Activated CD4-positive, alpha-beta memory T cell treated with anti-CD3 and anti-CD28 coated beads, Interleukin-2, amount 10 ng/mL, durations not matched to agents 7 days and 5 days (primary cell): ENCODE results near the gene WIPF3. TPM values are rescaled to one million over a fixed set of nuclear protein-coding genes. Genes with fewer than 3 reads are reported as not detected.

Experiments used
- CTCF ChIA-PET: fragments of 350-600 bp; sonication (Branson Sonifier 250); formaldehyde crosslinking; loops from one replicate; lab custom pipeline; 2021; ENCODE audit warnings: antibody characterized with exemption, inconsistent platforms; lab: Charles Lee
- POLR2A ChIA-PET: fragments of 350-600 bp; sonication (Branson Sonifier 250); formaldehyde crosslinking; loops from one replicate; lab custom pipeline; 2021; ENCODE audit warnings: antibody characterized with exemption; lab: Charles Lee
- DNase-seq: peaks from one replicate; pipeline ENCODE4 v3.0.0-alpha.2; 2020
- H3K27ac Mint-ChIP-seq: one replicate; pipeline ENCODE4 v1.8.0; 2021; ENCODE audit warnings: mild to moderate bottlenecking, mixed read lengths
- H3K27me3 Mint-ChIP-seq: one replicate; pipeline ENCODE4 v1.8.0; 2021; ENCODE audit warnings: mixed read lengths
- H3K36me3 Mint-ChIP-seq: one replicate; pipeline ENCODE4 v1.8.0; 2021; ENCODE audit warnings: low read depth, mixed read lengths
- H3K4me1 Mint-ChIP-seq: one replicate; pipeline ENCODE4 v1.8.0; 2021; ENCODE audit warnings: mixed read lengths
- H3K4me3 Mint-ChIP-seq: one replicate; pipeline ENCODE4 v1.8.0; 2021; ENCODE audit warnings: mild to moderate bottlenecking, mixed read lengths
- H3K9me3 Mint-ChIP-seq: one replicate; pipeline ENCODE4 v1.8.0; 2021; ENCODE audit warnings: mixed read lengths
- total RNA-seq, 2 experiments: library from RNA; stranded (reverse); gene quantifications; one replicate each; pipeline ENCODE4 v1.2.3, GENCODE V29; 2021

The WIPF3 gene
- total RNA-seq, 2 experiments from 2014 or later, result not detected

DNA sequence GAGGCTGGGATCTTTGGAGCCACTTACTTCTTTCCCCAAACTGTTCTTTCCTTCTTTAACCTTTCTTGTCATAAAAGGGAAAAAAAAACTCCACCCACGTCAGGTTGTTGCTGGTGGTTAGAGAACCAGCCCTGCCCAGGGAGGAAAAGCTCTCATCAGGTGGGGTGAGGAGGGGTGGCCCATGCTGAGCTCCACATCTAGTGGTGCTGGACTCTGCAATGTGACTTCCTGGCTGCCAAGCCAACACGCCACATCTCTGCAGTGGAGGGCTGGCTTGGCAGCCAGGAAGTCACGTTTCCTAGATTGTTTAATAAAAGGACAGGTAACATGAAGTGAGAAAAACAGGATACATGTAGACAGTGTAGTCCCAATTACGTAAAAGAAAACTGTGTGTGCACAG lies 37.4 kb downstream of the WIPF3 start:
- Mint-ChIP-seq H3K9me3 (no peaks in the 10 kb centered on the region), H3K36me3 (no peaks in the 10 kb centered on the region), H3K27ac (no peak overlapping the region), H3K27me3 (peaks cover 3% of the 10 kb centered on the region), H3K4me1 (no peaks in the 10 kb centered on the region), H3K4me3 (no peak overlapping the region)
- POLR2A ChIA-PET, result no interaction called here
- CTCF ChIA-PET, result no interaction called here
- no peak for DNase-seq

GRCh38 chr7:29844559-29844958 lies 38.3 kb downstream of the WIPF3 start:
- POLR2A ChIA-PET, result no interaction called here
- H3K27me3 Mint-ChIP-seq, result no peaks in the 10 kb centered on the region
- CTCF ChIA-PET, result no interaction called here
- H3K4me3 Mint-ChIP-seq, result no peak overlapping the region
- H3K27ac Mint-ChIP-seq, result no peak overlapping the region
- DNase-seq, result no peak
- H3K4me1 Mint-ChIP-seq, result no peaks in the 10 kb centered on the region
- H3K36me3 Mint-ChIP-seq, result no peaks in the 10 kb centered on the region
- H3K9me3 Mint-ChIP-seq, result no peaks in the 10 kb centered on the region

DNA sequence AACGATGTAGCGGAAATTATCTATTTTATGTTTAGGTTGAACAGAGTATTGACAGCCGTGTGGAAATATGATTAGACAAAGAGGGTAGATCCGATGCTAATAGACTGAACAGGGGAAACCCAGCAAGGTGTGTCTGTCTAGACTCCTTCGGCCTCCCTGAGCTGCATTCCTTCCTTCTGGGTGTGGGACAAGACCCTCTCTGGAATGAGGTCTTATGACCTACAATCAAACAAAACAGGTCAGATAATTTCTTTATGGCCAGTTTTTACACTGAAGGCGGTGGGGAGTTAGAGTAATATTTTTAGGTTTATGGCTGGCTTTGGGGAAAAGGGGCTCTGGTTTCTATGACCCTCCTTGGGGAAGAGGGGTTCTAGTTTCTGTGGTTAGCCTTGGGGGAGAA lies 41.2 kb downstream of the WIPF3 start:
- no peak for DNase-seq
- H3K4me3 Mint-ChIP-seq, result no peak overlapping the region
- H3K27ac Mint-ChIP-seq, result no peak overlapping the region
- ChIA-PET POLR2A (no interaction called here), CTCF (no interaction called here)
- H3K27me3 Mint-ChIP-seq, result peaks cover 2% of the 10 kb centered on the region
- no peaks in the 10 kb centered on the region for H3K9me3 Mint-ChIP-seq
- no peaks in the 10 kb centered on the region for H3K4me1 Mint-ChIP-seq
- H3K36me3 Mint-ChIP-seq, result no peaks in the 10 kb centered on the region

GRCh38 chr7:29847916-29848315 lies 41.6 kb downstream of the WIPF3 start:
- Mint-ChIP-seq H3K4me1 (no peaks in the 10 kb centered on the region), H3K27me3 (peaks cover 4% of the 10 kb centered on the region), H3K36me3 (no peaks in the 10 kb centered on the region), H3K27ac (no peak overlapping the region), H3K4me3 (no peak overlapping the region), H3K9me3 (no peaks in the 10 kb centered on the region)
- ChIA-PET POLR2A (no interaction called here), CTCF (no interaction called here)
- no peak for DNase-seq

- DNase-seq, result no peak
- H3K4me1 Mint-ChIP-seq, result no peaks in the 10 kb centered on the region
- ChIA-PET POLR2A (no interaction called here), CTCF (no interaction called here)
- H3K4me3 Mint-ChIP-seq, result no peak overlapping the region
- no peak overlapping the region for H3K27ac Mint-ChIP-seq
- H3K27me3 Mint-ChIP-seq, result peaks cover 8% of the 10 kb centered on the region
- H3K36me3 Mint-ChIP-seq, result no peaks in the 10 kb centered on the region
- no peaks in the 10 kb centered on the region for H3K9me3 Mint-ChIP-seq
These were observed 42.6 kb downstream of the WIPF3 start for GRCh38 chr7:29848941-29849340.

GRCh38 chr7:29851487-29851886 lies 45.2 kb downstream of the WIPF3 start:
- H3K27ac Mint-ChIP-seq, result no peak overlapping the region
- no peak overlapping the region for H3K4me3 Mint-ChIP-seq

GRCh38 chr7:29852457-29852856 lies 46.1 kb downstream of the WIPF3 start:
- no peak for DNase-seq
- POLR2A ChIA-PET, result no interaction called here
- Mint-ChIP-seq H3K36me3 (no peaks in the 10 kb centered on the region), H3K4me1 (no peaks in the 10 kb centered on the region), H3K27me3 (peaks cover 13% of the 10 kb centered on the region), H3K9me3 (no peaks in the 10 kb centered on the region), H3K4me3 (no peak overlapping the region), H3K27ac (no peak overlapping the region)
- CTCF ChIA-PET, result interaction anchor here (1.0 kb wide), 1 partner anchor 69 kb away, joined by 3 read pairs; no protein-coding TSS in a partner anchor

More at GRCh38 chr7:29851487-29851886, 45.2 kb downstream of the WIPF3 start:
- H3K36me3 Mint-ChIP-seq, result no peaks in the 10 kb centered on the region
- no peak for DNase-seq
- no peaks in the 10 kb centered on the region for H3K9me3 Mint-ChIP-seq
- H3K27me3 Mint-ChIP-seq, result peaks cover 13% of the 10 kb centered on the region
- CTCF ChIA-PET, result interaction anchor here (1.0 kb wide), 1 partner anchor 69 kb away, joined by 3 read pairs; no protein-coding TSS in a partner anchor
- H3K4me1 Mint-ChIP-seq, result no peaks in the 10 kb centered on the region
- POLR2A ChIA-PET, result no interaction called here

GRCh38 chr7:29853072-29853471 lies 46.8 kb downstream of the WIPF3 start:
- CTCF ChIA-PET, result no interaction called here
- no peaks in the 10 kb centered on the region for H3K9me3 Mint-ChIP-seq
- no peak overlapping the region for H3K4me3 Mint-ChIP-seq
- peaks cover 13% of the 10 kb centered on the region for H3K27me3 Mint-ChIP-seq
- no peaks in the 10 kb centered on the region for H3K4me1 Mint-ChIP-seq
- no peaks in the 10 kb centered on the region for H3K36me3 Mint-ChIP-seq
- H3K27ac Mint-ChIP-seq, result no peak overlapping the region
- POLR2A ChIA-PET, result no interaction called here
- no peak for DNase-seq

- peaks cover 13% of the 10 kb centered on the region for H3K27me3 Mint-ChIP-seq
- H3K4me1 Mint-ChIP-seq, result no peaks in the 10 kb centered on the region
- POLR2A ChIA-PET, result no interaction called here
- no peak for DNase-seq
- no peak overlapping the region for H3K27ac Mint-ChIP-seq
- no peaks in the 10 kb centered on the region for H3K36me3 Mint-ChIP-seq
- H3K9me3 Mint-ChIP-seq, result no peaks in the 10 kb centered on the region
- no peak overlapping the region for H3K4me3 Mint-ChIP-seq
- CTCF ChIA-PET, result no interaction called here
These were observed 47.5 kb downstream of the WIPF3 start for GRCh38 chr7:29853789-29854188.

GRCh38 chr7:29854257-29854938 lies 48.1 kb downstream of the WIPF3 start:
- H3K27ac Mint-ChIP-seq, result no peak overlapping the region
- H3K36me3 Mint-ChIP-seq, result no peaks in the 10 kb centered on the region
- H3K27me3 Mint-ChIP-seq, result peaks cover 15% of the 10 kb centered on the region
- no peak for DNase-seq
- no peaks in the 10 kb centered on the region for H3K4me1 Mint-ChIP-seq
- CTCF ChIA-PET, result no interaction called here
- POLR2A ChIA-PET, result no interaction called here
- no peaks in the 10 kb centered on the region for H3K9me3 Mint-ChIP-seq
- no peak overlapping the region for H3K4me3 Mint-ChIP-seq

- Mint-ChIP-seq H3K9me3 (no peaks in the 10 kb centered on the region), H3K27ac (no peak overlapping the region), H3K36me3 (no peaks in the 10 kb centered on the region), H3K27me3 (peaks cover 17% of the 10 kb centered on the region), H3K4me3 (no peak overlapping the region), H3K4me1 (no peaks in the 10 kb centered on the region)
- ChIA-PET CTCF (no interaction called here), POLR2A (no interaction called here)
- DNase-seq, result no peak
These were observed 51.3 kb downstream of the WIPF3 start for GRCh38 chr7:29857654-29858053.

DNA sequence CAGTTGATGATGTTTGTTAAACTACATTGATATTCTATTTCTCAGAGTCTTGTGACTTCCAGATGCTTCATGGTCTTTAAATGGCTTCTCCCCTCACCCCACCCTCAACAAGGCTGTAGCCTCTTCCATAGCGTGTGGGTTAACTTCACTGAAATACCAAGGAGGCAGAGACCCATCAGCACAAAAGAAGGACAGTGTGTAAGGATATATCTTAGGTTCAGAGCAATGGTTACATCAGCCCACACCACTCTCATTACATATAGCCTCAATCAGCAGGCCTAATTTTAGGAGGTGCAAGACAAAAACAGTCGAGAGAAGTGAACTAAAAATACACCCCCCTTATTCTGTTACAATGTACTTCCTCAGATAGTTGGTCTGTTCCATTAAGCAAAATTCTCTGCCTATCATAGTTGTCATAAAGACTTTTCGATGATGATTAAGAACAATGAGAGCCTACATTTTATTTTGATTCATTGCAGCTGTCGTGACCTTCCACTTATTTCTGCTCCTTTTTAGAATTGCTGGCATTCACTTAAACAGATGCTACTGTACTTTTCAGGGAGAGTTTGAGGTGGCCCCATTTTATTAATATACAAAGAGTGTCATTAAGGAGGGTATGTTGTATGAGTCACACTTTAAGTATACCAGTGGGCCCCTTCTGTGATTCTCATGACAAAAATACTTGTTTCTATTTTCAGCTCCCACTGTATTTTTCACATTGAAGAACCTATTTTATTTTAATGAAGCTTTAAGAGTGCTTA lies 52.1 kb downstream of the WIPF3 start:
- no peak for DNase-seq
- Mint-ChIP-seq H3K27ac (no peak overlapping the region), H3K4me3 (no peak overlapping the region), H3K27me3 (peaks cover 18% of the 10 kb centered on the region), H3K36me3 (no peaks in the 10 kb centered on the region), H3K4me1 (no peaks in the 10 kb centered on the region), H3K9me3 (no peaks in the 10 kb centered on the region)
- CTCF ChIA-PET, result no interaction called here
- POLR2A ChIA-PET, result no interaction called here

GRCh38 chr7:29859104-29859503 lies 52.8 kb downstream of the WIPF3 start:
- H3K27me3 Mint-ChIP-seq, result peaks cover 14% of the 10 kb centered on the region
- no peaks in the 10 kb centered on the region for H3K36me3 Mint-ChIP-seq
- ChIA-PET POLR2A (no interaction called here), CTCF (no interaction called here)
- no peaks in the 10 kb centered on the region for H3K9me3 Mint-ChIP-seq
- no peak overlapping the region for H3K27ac Mint-ChIP-seq
- no peak overlapping the region for H3K4me3 Mint-ChIP-seq
- H3K4me1 Mint-ChIP-seq, result no peaks in the 10 kb centered on the region
- no peak for DNase-seq
